Measurements from ENCODE around the gene ALG10.
"Not testable (repeated sequence)": the region's sequence is repeated elsewhere in the genome, so short reads cannot be mapped to it uniquely, and the experiment has no call there.

- TF ChIP-seq EZH2 (IDR thresholded peaks at IDR 0.05; ENCODE audit: insufficient read depth, poor library complexity, severe bottlenecking); EZH2phosphoT487 (IDR thresholded peaks at IDR 0.05; ENCODE audit: insufficient read depth, low read depth): not testable (repeated sequence)
Measured at GRCh38 chr12:34047855-34048254, 25.6 kb downstream of the ALG10 start.

Measured in GM23248 (cell line).